GM18498 (cell line): ENCODE results near the gene DNASE1L3.
A peak's percentile ranks its signal among the peaks of the same experiment; 100 is the strongest.
"Not testable (repeated sequence)": the region's sequence is repeated elsewhere in the genome, so short reads cannot be mapped to it uniquely, and the experiment has no call there.

Experiments
- ATAC-seq: cut with Tn5 transposase; IDR thresholded peaks from one replicate; pipeline ENCODE4 v1.9.1; 2021; ENCODE audit warnings: mild to moderate bottlenecking, moderate library complexity; ENCODE audit not compliant: unreplicated experiment

DNASE1L3 gene

GRCh38 chr3:58210761-58211460, at the start of gene DNASE1L3:
Gene DNASE1L3 (minus strand): TSS chr3:58210972. CDS start chr3:58210906, 66 bp downstream.
- no peak for ATAC-seq

GRCh38 chr3:58260261-58260731, 49.5 kb upstream of the DNASE1L3 start:
- ATAC-seq, result no peak

- ATAC-seq, result no peak
These were observed 47.8 kb upstream of the DNASE1L3 start for GRCh38 chr3:58258392-58259055.

GRCh38 chr3:58256511-58256910, 45.7 kb upstream of the DNASE1L3 start:
- ATAC-seq, result no peak

GRCh38 chr3:58256061-58256460, 45.3 kb upstream of the DNASE1L3 start:
- no peak for ATAC-seq

- ATAC-seq, result no peak
These were observed 43.4 kb upstream of the DNASE1L3 start for GRCh38 chr3:58254144-58254543.

- no peak for ATAC-seq
These were observed 40.9 kb upstream of the DNASE1L3 start for GRCh38 chr3:58251631-58252035.

GRCh38 chr3:58250093-58250707, 39.4 kb upstream of the DNASE1L3 start:
- no peak for ATAC-seq

- ATAC-seq, result no peak
These were observed 38.8 kb upstream of the DNASE1L3 start for GRCh38 chr3:58249358-58250092.

GRCh38 chr3:58246148-58247047, 35.6 kb upstream of the DNASE1L3 start:
- no peak for ATAC-seq

GRCh38 chr3:58243976-58244585, 33.3 kb upstream of the DNASE1L3 start:
- no peak for ATAC-seq

- ATAC-seq, result not testable (repeated sequence)
These were observed 32.1 kb upstream of the DNASE1L3 start for GRCh38 chr3:58242860-58243259.

GRCh38 chr3:58242340-58242739, 31.6 kb upstream of the DNASE1L3 start:
- no peak for ATAC-seq

GRCh38 chr3:58241306-58242044, 30.7 kb upstream of the DNASE1L3 start:
- no peak for ATAC-seq

GRCh38 chr3:58238830-58239229, 28.1 kb upstream of the DNASE1L3 start:
- ATAC-seq, result no peak

GRCh38 chr3:58237941-58238681, 27.3 kb upstream of the DNASE1L3 start:
- peak; percentile 42 for ATAC-seq

GRCh38 chr3:58237238-58237940, 26.6 kb upstream of the DNASE1L3 start, which contains the start of gene ABHD6:
Gene ABHD6 (plus strand): TSS chr3:58237792. CDS start chr3:58256587, 18,795 bp downstream.
- ATAC-seq, result peak; percentile 77
